GM10248 (cell line): ENCODE data around the gene GRK2.

Source experiments
- CTCF ChIA-PET: fragments of 300-600 bp; sonication (Branson Sonifier 250); formaldehyde crosslinking; extraction: SDS; loops from one replicate; lab custom pipeline; 2021; ENCODE audit warnings: antibody characterized with exemption; lab: Yijun Ruan, JAX
- POLR2A ChIA-PET: fragments of 350-650 bp; sonication (Branson Sonifier 250); formaldehyde crosslinking; extraction: SDS; loops from one replicate; lab custom pipeline; 2020; ENCODE audit warnings: antibody characterized with exemption; lab: Yijun Ruan, JAX
- DNase-seq: peaks from one replicate; pipeline ENCODE4 v3.0.0; 2012; ENCODE audit errors: extremely low spot score
- TF ChIP-seq, protein P1 (sequence below): IDR thresholded peaks from 2 replicates; pipeline ENCODE4 v1.5.1; 2012; ENCODE audit warnings: mild to moderate bottlenecking, low read depth; ENCODE audit errors: extremely low read depth, missing control alignments, control extremely low read depth

Gene GRK2

DNA sequence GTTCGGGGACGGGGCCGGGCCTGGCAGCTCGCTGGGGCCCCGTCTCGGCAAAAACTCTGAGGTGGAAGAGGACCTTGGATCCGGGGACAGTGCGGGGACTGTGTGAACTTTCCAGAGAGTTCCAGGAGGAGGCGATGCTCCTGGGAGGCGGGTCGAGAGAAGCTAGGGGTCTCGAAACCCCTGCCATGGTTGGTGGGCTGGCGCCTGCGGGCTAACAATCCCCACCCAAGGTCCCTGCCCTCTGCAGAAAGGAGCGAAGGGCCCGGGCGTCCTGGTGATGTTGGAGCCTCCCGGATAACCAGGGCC lies 4.7 kb upstream of the GRK2 start:
- ChIA-PET CTCF (interaction anchor here (0.9 to 4.9 kb wide), 29 partner anchors 8 to 210 kb away, joined by 3 to 124 read pairs (median 9); partner anchors contain the start of gene KDM2A), POLR2A (interaction anchor here (0.6 to 1.8 kb wide), 2 partner anchors 21 to 132 kb away, joined by 3 to 12 read pairs; no protein-coding TSS in a partner anchor)
- TF ChIP-seq, protein P1, sequence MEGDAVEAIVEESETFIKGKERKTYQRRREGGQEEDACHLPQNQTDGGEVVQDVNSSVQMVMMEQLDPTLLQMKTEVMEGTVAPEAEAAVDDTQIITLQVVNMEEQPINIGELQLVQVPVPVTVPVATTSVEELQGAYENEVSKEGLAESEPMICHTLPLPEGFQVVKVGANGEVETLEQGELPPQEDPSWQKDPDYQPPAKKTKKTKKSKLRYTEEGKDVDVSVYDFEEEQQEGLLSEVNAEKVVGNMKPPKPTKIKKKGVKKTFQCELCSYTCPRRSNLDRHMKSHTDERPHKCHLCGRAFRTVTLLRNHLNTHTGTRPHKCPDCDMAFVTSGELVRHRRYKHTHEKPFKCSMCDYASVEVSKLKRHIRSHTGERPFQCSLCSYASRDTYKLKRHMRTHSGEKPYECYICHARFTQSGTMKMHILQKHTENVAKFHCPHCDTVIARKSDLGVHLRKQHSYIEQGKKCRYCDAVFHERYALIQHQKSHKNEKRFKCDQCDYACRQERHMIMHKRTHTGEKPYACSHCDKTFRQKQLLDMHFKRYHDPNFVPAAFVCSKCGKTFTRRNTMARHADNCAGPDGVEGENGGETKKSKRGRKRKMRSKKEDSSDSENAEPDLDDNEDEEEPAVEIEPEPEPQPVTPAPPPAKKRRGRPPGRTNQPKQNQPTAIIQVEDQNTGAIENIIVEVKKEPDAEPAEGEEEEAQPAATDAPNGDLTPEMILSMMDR, result no peak
- DNase-seq, result no peak

DNA sequence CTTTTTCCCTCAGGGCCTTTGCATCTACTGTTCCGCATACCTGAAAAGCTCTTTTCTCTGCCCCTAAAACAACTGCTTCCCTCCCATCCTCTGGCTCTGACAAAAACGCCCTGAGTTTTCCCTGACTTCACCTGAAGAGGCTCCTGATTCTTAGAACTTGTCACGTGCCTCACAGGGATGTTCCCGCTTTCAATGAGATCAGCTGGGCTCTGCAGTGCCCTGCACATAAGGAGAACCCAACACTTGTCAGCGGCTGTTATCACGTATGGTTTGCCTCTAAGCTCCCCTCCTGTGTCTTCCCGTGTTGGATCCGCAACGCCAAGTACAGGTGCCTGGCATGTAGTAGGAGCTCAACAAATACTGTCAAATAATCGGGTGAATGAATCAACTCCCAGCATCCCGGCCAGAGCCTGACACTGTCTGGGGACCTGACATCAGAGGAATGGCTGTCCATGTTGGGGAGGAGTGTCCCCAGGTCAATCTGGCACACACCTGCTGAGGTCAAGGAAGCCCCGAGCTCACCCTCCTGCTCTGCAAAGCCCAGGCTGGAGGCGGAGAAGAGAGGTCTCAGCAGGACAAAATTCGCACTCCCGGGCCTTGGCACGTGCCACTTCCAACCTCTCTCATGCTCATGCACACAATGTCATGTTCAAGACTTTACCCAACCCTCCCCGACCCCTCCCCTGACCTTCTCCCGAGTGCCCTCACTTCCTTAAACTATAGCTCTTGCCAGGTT lies 4.2 kb upstream of the GRK2 start:
- TF ChIP-seq, protein P1, result no peak
- DNase-seq, result no peak
- ChIA-PET POLR2A (interaction anchor here (1.8 kb wide), 1 partner anchor 22 kb away, joined by 12 read pairs; no protein-coding TSS in a partner anchor), CTCF (interaction anchor here (0.8 to 4.9 kb wide), 35 partner anchors 8 to 210 kb away, joined by 3 to 124 read pairs (median 6); partner anchors contain the start of gene KDM2A)

DNA sequence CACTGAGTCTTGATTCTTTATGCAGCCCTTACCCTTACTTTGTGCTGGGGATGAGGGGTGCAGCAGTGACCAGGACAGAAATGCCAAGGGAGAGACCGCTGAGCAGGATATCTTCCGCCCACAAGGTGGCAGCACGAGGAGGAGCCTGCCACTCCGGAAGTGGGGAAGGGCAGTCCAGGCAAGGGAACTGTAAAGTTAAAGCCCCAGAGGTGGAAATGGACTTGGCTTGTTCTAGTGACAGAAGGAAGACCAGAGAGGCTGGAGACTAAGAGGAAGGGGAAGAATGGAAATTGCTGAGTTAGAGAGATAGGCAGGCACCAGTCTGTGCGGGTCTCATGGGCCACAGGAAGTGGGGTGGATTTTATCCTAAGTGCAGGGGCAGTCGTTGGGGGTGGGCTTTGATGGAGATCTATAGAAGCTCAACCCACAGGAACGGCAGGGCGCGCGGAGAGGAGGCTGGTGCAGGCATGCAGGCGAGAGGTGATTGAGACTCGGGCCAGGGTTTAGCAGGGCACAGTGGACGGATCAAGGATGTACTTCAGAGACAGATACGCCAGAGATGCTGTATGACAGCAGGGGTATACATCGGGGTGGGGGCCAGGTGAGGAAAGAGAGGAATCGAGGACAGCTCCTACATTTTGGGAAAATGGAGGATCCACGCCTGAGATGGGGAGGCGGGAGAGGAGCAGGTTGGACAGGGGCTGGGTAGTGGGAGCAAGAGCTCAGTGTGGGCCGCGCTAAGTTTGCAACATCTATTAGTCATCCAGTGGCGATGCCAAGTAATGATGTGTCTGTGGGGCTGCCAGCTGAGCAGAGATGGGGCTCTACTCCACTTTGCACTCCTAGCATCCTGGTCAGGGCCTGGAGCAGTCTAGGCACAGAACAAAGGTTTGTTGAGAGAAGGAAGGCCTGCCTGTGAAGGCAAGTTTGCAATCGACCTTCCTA lies 3.3 kb upstream of the GRK2 start:
- ChIA-PET POLR2A (interaction anchor here (1.0 to 1.8 kb wide), 2 partner anchors 23 to 129 kb away, joined by 3 to 12 read pairs; partner anchors contain the start of gene RAD9A), CTCF (interaction anchor here (0.8 to 4.9 kb wide), 38 partner anchors 9 to 211 kb away, joined by 3 to 124 read pairs (median 6); partner anchors contain the start of gene KDM2A)
- DNase-seq, result peak; percentile 87
- TF ChIP-seq, protein P1, result peak; percentile 86

GRCh38 chr11:67264260-67264659 lies 2.0 kb upstream of the GRK2 start:
- TF ChIP-seq, protein P1, result no peak
- no peak for DNase-seq
- POLR2A ChIA-PET, result interaction anchor here (1.1 kb wide), 1 partner anchor 13 kb away, joined by 3 read pairs; no protein-coding TSS in a partner anchor
- CTCF ChIA-PET, result interaction anchor here (0.9 to 4.9 kb wide), 15 partner anchors 8 to 117 kb away, joined by 3 to 124 read pairs (median 7); partner anchors contain the start of gene ANKRD13D

DNA sequence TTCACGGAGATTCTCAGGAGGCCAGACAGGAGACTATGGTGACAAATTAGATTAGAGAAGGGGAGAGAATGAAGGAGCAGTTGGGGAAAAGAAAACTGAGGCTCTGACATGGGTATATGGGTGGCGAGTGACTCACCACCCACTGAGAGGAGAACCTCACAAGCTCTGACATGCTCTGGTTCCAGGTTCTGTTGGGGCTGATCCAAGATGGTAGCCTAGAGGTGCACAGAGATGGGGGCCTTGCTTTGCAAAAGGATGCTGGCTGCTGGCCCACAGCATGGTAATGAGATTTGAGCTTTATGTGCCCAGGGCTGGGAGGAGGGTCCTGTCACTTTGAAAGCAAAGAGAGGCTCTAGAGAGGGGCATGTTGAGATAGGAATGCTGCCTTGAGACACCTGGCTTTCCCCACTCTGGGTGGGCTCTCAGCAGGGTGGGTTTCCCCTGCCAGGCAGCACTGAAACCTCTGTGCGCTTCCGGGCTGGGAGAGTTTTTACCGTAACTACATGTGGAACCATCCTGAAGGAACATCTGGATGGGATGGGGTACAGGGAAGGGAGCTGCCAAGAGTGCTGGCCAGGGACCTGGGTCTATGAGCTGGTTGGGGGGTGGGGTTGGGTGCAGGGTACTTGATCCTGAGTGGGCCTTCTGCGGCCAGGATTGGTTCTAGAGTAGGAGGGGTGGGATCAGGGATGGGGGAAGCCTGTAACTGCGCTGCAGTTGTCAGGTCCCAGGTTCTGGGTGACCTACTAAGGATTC lies 1.2 kb upstream of the GRK2 start:
- POLR2A ChIA-PET, result interaction anchor here (0.7 kb wide), 1 partner anchor 628 kb away, joined by 4 read pairs; no protein-coding TSS in a partner anchor
- TF ChIP-seq, protein P1, result no peak
- DNase-seq, result no peak
- CTCF ChIA-PET, result interaction anchor here (0.6 to 4.9 kb wide), 11 partner anchors 12 to 116 kb away, joined by 3 to 124 read pairs (median 4); partner anchors contain the start of gene ANKRD13D
